DMS 273 (cell line): ENCODE measurements around the gene INPP4A.

Experiments used
- DNase-seq: peaks from one replicate; lab custom pipeline; 2025; ENCODE audit not compliant: unreplicated experiment; lab: John Stamatoyannopoulos, UW

INPP4A gene

GRCh38 chr2:98459496-98460175 lies 15.0 kb downstream of the INPP4A start:
- peak; percentile 9 for DNase-seq

GRCh38 chr2:98460573-98461497 lies 16.2 kb downstream of the INPP4A start:
- DNase-seq: peak; percentile 6

GRCh38 chr2:98461498-98462049 lies 16.9 kb downstream of the INPP4A start:
- DNase-seq: peak; percentile 10

- DNase-seq: no peak
Measured at GRCh38 chr2:98463081-98463481, 18.4 kb downstream of the INPP4A start.

DNA sequence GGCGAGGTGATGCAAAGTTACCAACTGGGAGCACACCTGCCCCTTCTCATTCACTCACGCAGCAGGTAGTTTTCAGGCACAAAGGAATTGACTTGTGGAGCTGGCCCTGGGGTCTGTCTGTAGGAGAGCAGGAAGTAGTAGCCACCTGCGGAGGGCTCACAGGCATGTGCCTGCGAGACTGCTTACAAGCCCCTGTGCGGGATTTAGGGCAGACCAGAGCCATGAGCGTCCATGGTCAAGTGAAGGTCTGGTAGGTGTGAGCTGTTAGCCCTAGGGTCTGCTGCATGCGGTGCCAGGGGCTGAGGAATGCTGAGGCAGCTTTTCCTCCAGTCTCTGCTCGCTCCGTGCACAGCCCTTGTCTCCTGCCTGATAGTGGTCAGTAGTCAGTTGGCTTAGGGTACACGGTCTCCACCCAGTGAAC lies 18.9 kb downstream of the INPP4A start:
- no peak for DNase-seq

- DNase-seq: no peak
Measured at GRCh38 chr2:98463988-98464771, 19.5 kb downstream of the INPP4A start.

DNA sequence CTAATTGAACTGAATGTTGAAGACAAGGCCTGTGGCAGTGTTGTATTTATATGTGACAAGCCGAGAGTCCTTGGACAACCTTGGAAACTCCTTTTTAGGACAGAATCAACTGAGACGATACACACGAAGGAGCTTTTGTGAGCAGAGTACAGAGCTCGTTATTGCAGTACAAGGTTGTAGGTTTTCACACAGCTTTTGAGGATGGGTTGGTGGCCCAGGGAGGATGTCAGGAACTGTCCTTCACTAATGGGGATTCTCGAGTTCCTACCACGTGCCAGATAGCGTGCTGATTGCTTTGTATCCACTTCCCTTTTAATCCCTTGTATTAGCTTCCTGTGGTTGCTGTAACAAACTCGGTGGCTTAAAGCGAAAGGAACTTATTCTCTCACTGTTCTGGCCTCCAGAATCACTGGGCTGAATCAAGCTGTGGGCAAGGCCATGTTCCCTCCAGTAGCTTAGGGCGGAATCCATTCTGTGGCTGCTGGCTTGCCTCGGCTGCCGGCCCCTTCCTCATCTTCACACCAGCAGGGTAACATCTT lies 20.2 kb downstream of the INPP4A start:
- peak; percentile 27 for DNase-seq

GRCh38 chr2:98465456-98466226 lies 21.0 kb downstream of the INPP4A start:
- peak; percentile 98 for DNase-seq

DNA sequence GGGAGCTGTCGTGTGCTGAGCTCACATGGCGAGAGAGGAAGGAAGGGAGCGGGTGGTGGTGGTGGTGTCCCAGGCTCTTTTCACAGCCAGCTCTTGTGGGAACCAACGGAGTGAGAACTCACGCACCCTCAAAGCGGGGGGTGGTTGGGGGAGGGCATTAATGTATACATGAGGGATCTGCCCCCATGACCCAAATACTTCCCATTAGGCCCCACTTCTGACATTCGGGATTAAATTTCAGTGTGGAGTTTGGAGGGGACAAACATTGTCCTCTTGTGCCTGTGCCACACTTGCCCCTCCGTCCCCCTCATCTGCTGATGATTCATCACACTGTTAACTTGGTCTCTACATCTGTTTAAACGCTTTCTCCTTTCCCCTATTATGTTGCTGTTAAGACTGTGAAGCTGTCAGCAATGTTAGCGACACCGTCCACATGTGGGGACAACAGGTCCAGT lies 22.5 kb downstream of the INPP4A start:
- DNase-seq: peak; percentile 18

- DNase-seq: no peak
Measured at GRCh38 chr2:98467652-98468051, 23.0 kb downstream of the INPP4A start.

DNA sequence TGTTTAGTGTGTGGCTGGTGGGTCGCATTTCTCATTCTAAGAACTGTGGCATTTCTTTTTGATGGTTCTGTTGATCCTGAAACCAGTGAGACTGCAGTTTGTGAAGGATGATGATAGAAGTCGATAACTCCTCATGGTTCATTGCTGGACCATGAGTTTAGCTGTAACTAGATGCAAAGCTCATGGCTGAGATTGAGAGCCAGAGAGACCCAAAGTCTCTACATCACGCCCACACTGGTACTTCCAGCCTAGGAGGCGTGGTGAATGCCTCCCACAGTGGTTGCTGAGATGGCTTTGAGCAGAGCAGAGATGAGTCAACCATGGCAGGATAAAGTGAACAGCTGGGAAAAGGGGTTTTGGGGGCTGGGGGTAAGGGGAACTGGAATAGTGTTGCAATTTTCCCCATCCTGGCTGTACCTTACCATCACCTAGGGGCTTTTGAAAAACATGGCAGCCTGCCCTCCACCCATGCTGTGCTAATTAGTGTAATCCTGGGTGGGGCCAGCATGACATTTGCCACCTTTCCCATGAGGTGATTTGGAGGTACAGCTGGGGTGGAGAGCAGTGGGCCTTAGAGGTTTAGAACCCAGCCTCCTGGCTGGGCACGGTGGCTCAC lies 24.1 kb downstream of the INPP4A start:
- DNase-seq: peak; percentile 27

- DNase-seq: no peak
Measured at GRCh38 chr2:98469862-98470544, 25.3 kb downstream of the INPP4A start.

GRCh38 chr2:98470851-98471255 lies 26.2 kb downstream of the INPP4A start:
- no peak for DNase-seq

- DNase-seq: peak; percentile 28
Measured at GRCh38 chr2:98471402-98472131, 26.9 kb downstream of the INPP4A start.

DNA sequence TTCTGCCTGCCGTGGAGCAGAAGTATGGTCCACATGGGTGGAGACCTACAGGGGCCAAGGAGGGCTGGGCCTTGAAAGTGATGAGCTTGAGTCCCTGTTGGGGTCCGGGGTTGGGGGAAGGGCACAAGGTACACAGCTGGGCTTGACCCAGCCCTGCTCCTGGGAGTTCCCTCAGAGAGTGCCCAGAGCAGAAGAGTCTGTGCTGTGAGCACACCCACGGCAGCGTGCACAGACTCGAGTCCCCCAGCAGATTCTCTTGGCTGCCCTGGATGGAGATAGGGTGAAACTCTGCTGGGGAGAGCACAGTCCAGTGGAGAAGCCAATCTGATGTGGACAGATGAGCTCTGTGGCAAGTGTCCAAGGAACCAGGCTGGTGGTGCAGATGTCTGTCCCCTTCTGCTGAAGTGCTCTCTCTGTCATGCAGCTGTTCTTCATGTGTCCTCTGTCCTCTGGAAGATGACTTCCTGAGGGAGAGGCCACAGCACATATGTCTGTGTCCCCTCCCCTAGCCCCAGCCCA lies 27.5 kb downstream of the INPP4A start:
- DNase-seq: peak; percentile 78

DNA sequence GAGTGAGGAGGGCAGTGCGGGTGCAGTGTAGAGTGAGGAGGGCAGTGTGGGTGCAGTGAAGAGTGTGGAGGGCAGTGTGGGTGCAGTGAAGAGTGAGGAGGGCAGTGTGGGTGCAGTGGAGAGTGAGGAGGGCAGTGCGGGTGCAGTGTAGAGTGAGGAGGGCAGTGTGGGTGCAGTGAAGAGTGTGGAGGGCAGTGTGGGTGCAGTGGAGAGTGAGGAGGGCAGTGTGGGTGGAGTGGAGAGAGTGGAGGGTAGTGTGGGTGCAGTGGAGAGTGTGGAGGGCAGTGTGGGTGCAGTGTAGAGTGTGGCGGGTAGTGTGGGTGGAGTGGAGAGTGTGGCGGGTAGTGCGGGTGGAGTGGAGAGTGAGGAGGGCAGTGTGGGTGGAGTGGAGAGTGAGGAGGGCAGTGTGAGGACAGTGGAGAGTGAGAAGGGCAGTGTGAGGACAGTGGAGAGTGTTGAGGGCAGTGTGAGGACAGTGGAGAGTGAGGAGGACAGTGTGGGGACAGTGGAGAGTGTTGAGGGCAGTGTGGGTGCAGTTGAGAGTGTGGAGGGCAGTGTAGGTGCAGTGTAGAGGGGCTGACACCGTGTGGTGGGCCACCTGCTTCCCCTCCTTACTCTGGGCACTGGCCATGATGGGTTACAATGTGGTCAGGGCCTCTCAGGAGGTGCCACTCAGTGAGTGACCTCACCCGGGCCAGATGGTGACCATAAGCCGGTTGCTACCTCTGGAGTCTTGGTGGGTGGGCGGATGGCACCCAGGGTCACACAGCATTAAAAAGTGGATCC lies 28.5 kb downstream of the INPP4A start:
- peak; percentile 8 for DNase-seq
